Measurements from ENCODE around the gene ICA1. TPM values are rescaled to one million over a fixed set of nuclear protein-coding genes. Genes with fewer than 3 reads are reported as not detected.

Gene ICA1
- total RNA-seq, 1 experiment from 2014 or later, result 28.8 TPM

- no peak overlapping the region for H2BK15ac ChIP-seq (ENCODE audit: low read depth, low read length)
- no peaks in the 10 kb centered on the region for H3K79me2 ChIP-seq (ENCODE audit: insufficient read depth, low read length)
- H3K14ac ChIP-seq (ENCODE audit: insufficient read depth, low read length), result no peak overlapping the region
- WGBS (ENCODE audit: extremely low coverage, insufficient read length, low lambda C conversion rate), result no CpG with 5 or more reads among the region's 2 CpGs
- no peak for TF ChIP-seq CTCF (conservative IDR thresholded peaks at IDR 0.05)
- no peak overlapping the region for H4K5ac ChIP-seq (ENCODE audit: insufficient read length, low read depth, low read length)
- no peak overlapping the region for H4K8ac ChIP-seq (replicated peaks; ENCODE audit: insufficient read length, low read depth, low read length)
- H3K27ac ChIP-seq (ENCODE audit: insufficient read length, low read depth, low read length), result no peak overlapping the region
- no peaks in the 10 kb centered on the region for H3K23me2 ChIP-seq (ENCODE audit: insufficient read length, low read depth, low read length, poor library complexity, severe bottlenecking)
- no peak overlapping the region for H2AFZ ChIP-seq (ENCODE audit: low read length)
- no peak overlapping the region for H2BK120ac ChIP-seq (ENCODE audit: low read depth, low read length, poor library complexity, severe bottlenecking)
- H2AK5ac ChIP-seq (ENCODE audit: insufficient read length, low read length), result no peak overlapping the region
- no peak overlapping the region for H2BK12ac ChIP-seq (ENCODE audit: insufficient read length, low read depth, low read length)
- 0 out of 2 replicates have a peak, but pooled peaks cover 4% of the 10 kb centered on the region for H3K4me1 ChIP-seq (ENCODE audit: insufficient read depth, low read length)
- no peak overlapping the region for H4K91ac ChIP-seq (ENCODE audit: insufficient read length, low read depth, low read length)
- H3K79me1 ChIP-seq (ENCODE audit: insufficient read depth, low read depth, low read length, poor library complexity, severe bottlenecking), result no peaks in the 10 kb centered on the region
- H3K9me3 ChIP-seq (ENCODE audit: control insufficient read depth, low read depth, low read length), result no peaks in the 10 kb centered on the region
- DNase-seq, result no peak
- no peak overlapping the region for H3K27ac Mint-ChIP-seq
- no peaks in the 10 kb centered on the region for H4K20me1 ChIP-seq (ENCODE audit: control insufficient read depth, insufficient read depth, insufficient read length)
- H3K36me3 Mint-ChIP-seq (ENCODE audit: insufficient read depth in 1 of 3, low read depth in 3 of 3), result no peaks in the 10 kb centered on the region
- no peaks in the 10 kb centered on the region for H3K27me3 ChIP-seq (ENCODE audit: insufficient read depth, low read length)
- H3K23ac ChIP-seq (ENCODE audit: insufficient read length, low read depth, low read length), result no peak overlapping the region
- H3K18ac ChIP-seq (ENCODE audit: insufficient read length, low read depth, low read length), result no peak overlapping the region
- H3T11ph ChIP-seq (ENCODE audit: low read length), result no peak overlapping the region
- H3K9me3 Mint-ChIP-seq, result no peaks in the 10 kb centered on the region
- H3K4me1 Mint-ChIP-seq, result peaks cover 0 to 2% of the 10 kb centered on the region in 2 experiments; a peak in 1 of 4 replicates
- no peak overlapping the region for H3K56ac ChIP-seq (ENCODE audit: insufficient read length, low read depth, low read length)
- H3K9ac ChIP-seq (ENCODE audit: extremely low read depth, insufficient read length, low read length), result no peak overlapping the region
- H3K4ac ChIP-seq (ENCODE audit: low read depth, low read length), result no peak overlapping the region
- no peak overlapping the region for H3K4me3 Mint-ChIP-seq
- H2BK5ac ChIP-seq (ENCODE audit: insufficient read length, low read length), result no peak overlapping the region
- H2BK20ac ChIP-seq (ENCODE audit: low read depth, low read length, poor library complexity, severe bottlenecking), result no peak overlapping the region
- no peaks in the 10 kb centered on the region for H3K27me3 Mint-ChIP-seq (ENCODE audit: low read depth)
- H3K4me2 ChIP-seq (ENCODE audit: insufficient read depth, insufficient read length, low read length), result no peak overlapping the region
Measured at GRCh38 chr7:8278183-8278582, 16.2 kb upstream of the ICA1 start.

All from H9 (cell line).